Measurements from ENCODE around the gene ZCCHC9.
"Not testable (repeated sequence)": the region's sequence is repeated elsewhere in the genome, so short reads cannot be mapped to it uniquely, and the experiment has no call there.

ZCCHC9 gene, protein sequence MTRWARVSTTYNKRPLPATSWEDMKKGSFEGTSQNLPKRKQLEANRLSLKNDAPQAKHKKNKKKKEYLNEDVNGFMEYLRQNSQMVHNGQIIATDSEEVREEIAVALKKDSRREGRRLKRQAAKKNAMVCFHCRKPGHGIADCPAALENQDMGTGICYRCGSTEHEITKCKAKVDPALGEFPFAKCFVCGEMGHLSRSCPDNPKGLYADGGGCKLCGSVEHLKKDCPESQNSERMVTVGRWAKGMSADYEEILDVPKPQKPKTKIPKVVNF

DNA sequence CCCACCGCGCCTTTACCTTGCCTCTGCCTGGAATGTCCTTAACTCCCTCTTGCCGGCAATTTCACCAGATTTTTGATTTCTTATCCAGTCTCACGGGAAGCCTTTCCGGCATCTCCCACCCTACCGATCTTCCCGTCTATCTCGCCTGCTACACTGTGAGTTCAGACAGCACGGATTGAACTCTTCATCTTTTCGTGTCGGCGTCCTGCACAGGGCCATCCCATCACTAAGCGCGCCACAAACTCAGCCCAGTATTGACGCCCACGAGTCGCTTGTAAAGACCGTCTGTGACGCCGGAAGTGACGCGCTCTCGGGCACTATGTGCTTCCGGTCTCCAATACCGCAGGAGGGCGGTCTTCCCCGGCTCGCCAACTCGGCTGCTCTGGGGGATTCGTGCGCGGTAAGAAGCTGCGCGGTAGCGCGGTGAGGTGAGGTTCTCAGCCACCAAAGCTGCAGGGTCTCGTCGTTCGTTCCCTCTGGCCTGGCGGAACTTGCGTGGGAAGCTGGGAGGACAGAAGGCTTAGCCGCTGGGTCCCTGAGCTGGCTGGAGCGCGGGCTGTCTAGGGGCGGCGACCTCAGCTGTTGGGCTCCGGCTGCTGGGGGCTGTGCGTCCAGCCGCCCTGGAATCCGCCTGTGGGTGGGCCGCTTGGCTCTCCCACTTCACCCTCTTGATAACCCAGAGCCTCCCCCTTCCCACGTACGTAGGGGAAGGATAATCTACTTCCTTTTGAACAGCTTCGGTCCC lies at the start of gene ZCCHC9:
Gene ZCCHC9, plus strand, starts transcription at position 317 of the 745 bp plus-strand sequence. CDS start 3,171 bp downstream, outside the sequence.
- no peaks in the 10 kb centered on the region for H3K27me3 ChIP-seq (ENCODE audit: control insufficient read depth, insufficient read depth, low read length)
- H3K4me3 ChIP-seq (ENCODE audit: low read length) = peak within 1 kb of the TSS; percentile 91
- peak within 1 kb of the TSS; percentile 87 for H3K27ac ChIP-seq (ENCODE audit: low read depth, low read length)
- H3K36me3 ChIP-seq (ENCODE audit: control insufficient read depth, insufficient read depth, low read length) = no peaks in the 10 kb centered on the region
- H3K4me1 ChIP-seq (ENCODE audit: control insufficient read depth, insufficient read depth, low read length) = peaks cover 8% of the 10 kb centered on the region
- peak within 1 kb of the TSS; percentile 85 for H3K9ac ChIP-seq (ENCODE audit: low read length)

DNA sequence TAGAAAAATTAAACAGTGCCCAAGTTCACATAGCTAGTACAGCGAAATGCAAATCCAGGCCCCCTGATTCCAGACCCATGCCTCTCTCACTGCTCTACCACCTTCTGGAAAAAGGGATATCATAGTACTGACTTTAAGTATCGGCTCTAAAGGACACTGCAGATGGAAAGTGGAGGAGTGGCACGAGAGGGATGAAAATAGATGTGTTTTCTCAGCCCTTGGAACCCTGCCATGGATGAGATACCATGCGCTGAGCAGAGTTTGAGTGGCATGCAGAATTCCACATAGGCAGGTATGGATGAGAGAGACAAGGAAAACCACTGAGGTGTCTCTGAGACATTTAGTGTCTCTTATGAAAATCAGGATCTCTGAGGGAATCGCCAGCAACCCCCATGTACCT lies 49.5 kb upstream of the ZCCHC9 start:
- no peaks in the 10 kb centered on the region for H3K4me1 ChIP-seq (ENCODE audit: control insufficient read depth, insufficient read depth, low read length)
- H3K36me3 ChIP-seq (ENCODE audit: control insufficient read depth, insufficient read depth, low read length) = no peaks in the 10 kb centered on the region
- no peaks in the 10 kb centered on the region for H3K27me3 ChIP-seq (ENCODE audit: control insufficient read depth, insufficient read depth, low read length)
- no peak overlapping the region for H3K9ac ChIP-seq (ENCODE audit: low read length)
- no peak overlapping the region for H3K4me3 ChIP-seq (ENCODE audit: low read length)
- H3K27ac ChIP-seq (ENCODE audit: low read depth, low read length) = no peak overlapping the region

DNA sequence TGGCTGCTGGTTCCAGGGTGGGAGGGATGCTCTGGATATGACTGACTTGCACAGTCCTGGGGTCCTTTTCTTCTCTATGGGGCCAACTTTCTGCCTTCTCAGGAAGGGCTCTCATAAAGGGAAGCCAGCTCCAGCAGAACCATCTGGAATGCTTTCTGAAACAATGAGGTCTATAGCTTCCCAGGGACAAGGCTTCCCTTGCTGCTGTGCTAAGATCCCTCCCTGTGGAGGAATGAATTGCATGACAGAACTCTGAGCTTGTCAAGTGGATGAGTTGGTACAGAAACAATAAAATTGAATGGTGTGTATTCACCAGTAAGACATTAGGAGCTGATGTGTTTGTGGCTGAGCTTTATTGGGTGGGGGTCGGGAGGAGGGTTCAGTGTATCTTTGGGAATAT lies 48.5 kb upstream of the ZCCHC9 start:
- Histone ChIP-seq H3K27me3 (ENCODE audit: control insufficient read depth, insufficient read depth, low read length) (no peaks in the 10 kb centered on the region), H3K4me1 (ENCODE audit: control insufficient read depth, insufficient read depth, low read length) (no peaks in the 10 kb centered on the region), H3K27ac (ENCODE audit: low read depth, low read length) (no peak overlapping the region), H3K36me3 (ENCODE audit: control insufficient read depth, insufficient read depth, low read length) (no peaks in the 10 kb centered on the region), H3K9ac (ENCODE audit: low read length) (no peak overlapping the region), H3K4me3 (ENCODE audit: low read length) (no peak overlapping the region)

DNA sequence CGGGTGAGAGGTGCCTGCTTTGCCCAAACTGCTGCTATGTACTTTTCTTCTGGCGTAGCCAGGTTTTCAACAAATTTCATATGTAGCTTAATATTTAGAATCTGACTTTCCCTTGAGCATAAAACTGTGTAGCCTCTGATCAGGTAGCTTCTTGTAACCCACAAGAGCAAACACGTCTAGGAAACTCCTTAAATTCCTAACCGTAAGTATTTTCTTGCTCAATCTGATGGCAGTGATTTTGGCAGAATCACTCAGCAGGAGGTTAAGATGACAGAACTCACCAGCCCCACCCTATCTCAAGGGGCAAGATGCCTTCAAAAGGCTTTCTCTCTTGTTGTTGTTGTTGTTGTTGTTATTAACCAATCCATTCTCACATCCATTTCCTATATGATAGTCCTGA lies 47.5 kb upstream of the ZCCHC9 start:
- Histone ChIP-seq H3K36me3 (ENCODE audit: control insufficient read depth, insufficient read depth, low read length) (no peaks in the 10 kb centered on the region), H3K27ac (ENCODE audit: low read depth, low read length) (no peak overlapping the region), H3K4me3 (ENCODE audit: low read length) (no peak overlapping the region), H3K9ac (ENCODE audit: low read length) (no peak overlapping the region), H3K4me1 (ENCODE audit: control insufficient read depth, insufficient read depth, low read length) (no peaks in the 10 kb centered on the region), H3K27me3 (ENCODE audit: control insufficient read depth, insufficient read depth, low read length) (no peaks in the 10 kb centered on the region)

DNA sequence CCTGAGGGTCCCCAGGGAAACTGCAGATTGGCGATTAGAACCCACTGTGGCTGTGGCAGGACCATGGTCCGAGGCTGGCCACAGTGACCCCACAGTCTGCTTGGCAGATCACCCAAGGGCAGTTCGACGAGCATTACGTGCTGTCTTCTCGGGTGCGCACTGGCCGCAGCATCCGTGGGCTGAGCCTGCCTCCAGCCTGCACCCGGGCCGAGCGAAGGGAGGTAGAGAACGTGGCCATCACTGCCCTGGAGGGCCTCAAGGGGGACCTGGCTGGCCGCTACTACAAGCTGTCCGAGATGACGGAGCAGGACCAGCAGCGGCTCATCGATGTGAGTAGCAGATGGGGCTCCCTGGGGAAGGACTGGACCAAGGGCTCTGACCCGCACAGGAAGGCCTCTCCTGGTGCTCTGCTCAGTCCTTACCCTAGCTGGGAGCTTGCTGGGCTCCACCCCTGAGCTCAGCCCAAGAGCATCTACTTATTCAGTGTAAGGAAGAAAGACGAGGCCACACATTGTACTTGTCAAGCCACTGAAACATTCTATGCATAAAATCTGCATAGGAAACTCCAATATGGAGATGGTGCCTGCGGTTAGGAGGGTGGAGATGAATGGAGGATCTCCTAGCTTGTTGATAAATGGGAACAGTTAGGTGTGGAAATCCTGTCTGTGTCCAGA lies 46.4 kb upstream of the ZCCHC9 start:
- Histone ChIP-seq H3K4me1 (ENCODE audit: control insufficient read depth, insufficient read depth, low read length) (no peaks in the 10 kb centered on the region), H3K4me3 (ENCODE audit: low read length) (no peak overlapping the region), H3K27me3 (ENCODE audit: control insufficient read depth, insufficient read depth, low read length) (no peaks in the 10 kb centered on the region), H3K27ac (ENCODE audit: low read depth, low read length) (no peak overlapping the region), H3K9ac (ENCODE audit: low read length) (no peak overlapping the region), H3K36me3 (ENCODE audit: control insufficient read depth, insufficient read depth, low read length) (no peaks in the 10 kb centered on the region)

DNA sequence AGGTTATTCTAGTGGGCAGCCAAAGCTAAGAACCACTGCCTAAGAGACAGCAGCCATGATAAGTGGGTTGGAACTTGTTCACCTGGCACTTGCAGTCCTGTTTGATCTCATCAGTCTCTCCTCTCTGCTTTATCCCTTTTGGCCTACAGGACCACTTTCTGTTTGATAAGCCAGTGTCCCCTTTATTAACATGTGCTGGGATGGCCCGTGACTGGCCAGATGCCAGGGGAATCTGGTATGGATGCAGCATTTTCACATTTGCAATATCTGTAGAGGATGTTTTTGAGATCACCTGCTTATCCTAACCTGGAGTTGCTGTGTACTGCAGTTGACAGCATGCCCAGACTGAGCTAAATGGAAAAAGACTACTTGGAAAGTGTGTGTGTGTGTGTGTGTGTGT lies 44.6 kb upstream of the ZCCHC9 start:
- Histone ChIP-seq H3K27me3 (ENCODE audit: control insufficient read depth, insufficient read depth, low read length) (no peaks in the 10 kb centered on the region), H3K36me3 (ENCODE audit: control insufficient read depth, insufficient read depth, low read length) (no peaks in the 10 kb centered on the region)

DNA sequence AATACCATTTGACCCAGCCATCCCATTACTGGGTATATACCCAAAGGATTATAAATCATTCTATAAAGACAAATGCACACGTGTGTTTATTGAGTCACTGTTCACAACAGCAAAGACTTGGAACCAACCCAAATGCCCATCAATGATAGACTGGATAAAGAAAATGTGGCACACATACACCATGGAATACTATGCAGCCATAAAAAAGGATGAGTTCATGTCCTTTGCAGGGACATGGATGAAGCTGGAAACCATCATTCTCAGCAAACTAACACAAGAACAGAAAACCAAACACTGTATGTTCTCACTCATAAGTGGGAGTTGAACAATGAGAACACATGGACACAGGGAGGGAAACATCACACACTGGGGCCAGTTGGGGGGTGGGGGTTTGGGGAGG lies 38.6 kb upstream of the ZCCHC9 start:
- H3K27ac ChIP-seq (ENCODE audit: low read depth, low read length); H3K4me1 ChIP-seq (ENCODE audit: control insufficient read depth, insufficient read depth, low read length); H3K9ac ChIP-seq (ENCODE audit: low read length); H3K4me3 ChIP-seq (ENCODE audit: low read length); H3K36me3 ChIP-seq (ENCODE audit: control insufficient read depth, insufficient read depth, low read length); H3K27me3 ChIP-seq (ENCODE audit: control insufficient read depth, insufficient read depth, low read length): not testable (repeated sequence)

More for the DNA sequence above, 44.6 kb upstream of the ZCCHC9 start:
- H3K9ac ChIP-seq (ENCODE audit: low read length) = no peak overlapping the region
- H3K4me3 ChIP-seq (ENCODE audit: low read length) = no peak overlapping the region
- H3K27ac ChIP-seq (ENCODE audit: low read depth, low read length) = no peak overlapping the region
- no peaks in the 10 kb centered on the region for H3K4me1 ChIP-seq (ENCODE audit: control insufficient read depth, insufficient read depth, low read length)

DNA sequence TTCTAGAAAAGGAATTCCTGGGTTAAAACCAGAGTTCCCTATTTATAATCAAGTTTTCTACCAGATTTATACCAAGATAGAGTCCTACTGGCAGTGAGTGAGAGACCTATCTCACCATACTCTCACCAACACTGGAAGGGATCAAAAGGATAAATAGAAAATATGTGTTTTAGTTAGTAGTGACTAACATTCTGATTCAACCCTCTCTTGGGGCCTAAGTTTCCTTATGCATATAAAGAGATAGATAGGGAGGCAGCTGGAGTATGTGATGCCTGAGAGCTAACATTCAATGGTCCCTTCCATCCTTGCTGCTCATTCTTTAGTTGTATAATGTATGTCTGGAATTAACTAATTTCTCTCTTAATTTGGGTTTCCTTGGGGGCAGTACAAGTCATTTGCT lies 36.3 kb upstream of the ZCCHC9 start:
- Histone ChIP-seq H3K4me3 (ENCODE audit: low read length) (no peak overlapping the region), H3K4me1 (ENCODE audit: control insufficient read depth, insufficient read depth, low read length) (no peaks in the 10 kb centered on the region), H3K9ac (ENCODE audit: low read length) (no peak overlapping the region), H3K36me3 (ENCODE audit: control insufficient read depth, insufficient read depth, low read length) (no peaks in the 10 kb centered on the region), H3K27ac (ENCODE audit: low read depth, low read length) (no peak overlapping the region), H3K27me3 (ENCODE audit: control insufficient read depth, insufficient read depth, low read length) (no peaks in the 10 kb centered on the region)

DNA sequence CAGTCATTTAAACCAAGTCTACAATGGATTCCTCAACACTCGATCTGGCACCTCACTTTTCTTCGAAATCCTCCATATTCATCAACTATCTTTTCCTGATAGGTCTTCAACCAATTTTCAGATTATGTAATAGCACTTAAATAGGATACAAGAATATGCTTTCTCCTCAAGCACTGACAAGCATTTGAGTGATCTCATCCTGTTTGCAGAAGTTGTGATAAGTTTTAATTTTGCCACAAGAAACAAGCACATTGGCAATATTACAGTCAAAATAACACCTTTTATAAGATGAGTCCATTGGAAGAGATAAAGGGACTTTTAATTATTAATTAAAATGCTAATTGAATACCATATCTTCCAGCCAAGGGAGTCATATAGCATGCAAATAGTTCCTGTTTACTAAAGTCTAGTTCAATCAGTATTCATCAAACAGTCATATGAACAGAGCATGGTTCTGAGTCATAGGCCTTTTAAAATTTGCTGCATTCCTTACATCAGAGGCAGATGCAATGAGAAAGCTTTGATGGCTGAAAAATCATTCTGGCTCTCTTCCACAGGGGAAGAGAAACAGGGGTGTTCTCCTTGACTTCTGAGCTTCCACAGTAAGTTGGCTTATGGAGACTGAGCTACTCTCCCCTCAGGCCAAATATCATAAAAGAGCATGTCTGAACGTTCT lies 32.7 kb upstream of the ZCCHC9 start:
- Histone ChIP-seq H3K36me3 (ENCODE audit: control insufficient read depth, insufficient read depth, low read length) (no peaks in the 10 kb centered on the region), H3K4me1 (ENCODE audit: control insufficient read depth, insufficient read depth, low read length) (no peaks in the 10 kb centered on the region), H3K27ac (ENCODE audit: low read depth, low read length) (no peak overlapping the region), H3K9ac (ENCODE audit: low read length) (no peak overlapping the region), H3K4me3 (ENCODE audit: low read length) (no peak overlapping the region), H3K27me3 (ENCODE audit: control insufficient read depth, insufficient read depth, low read length) (no peaks in the 10 kb centered on the region)

DNA sequence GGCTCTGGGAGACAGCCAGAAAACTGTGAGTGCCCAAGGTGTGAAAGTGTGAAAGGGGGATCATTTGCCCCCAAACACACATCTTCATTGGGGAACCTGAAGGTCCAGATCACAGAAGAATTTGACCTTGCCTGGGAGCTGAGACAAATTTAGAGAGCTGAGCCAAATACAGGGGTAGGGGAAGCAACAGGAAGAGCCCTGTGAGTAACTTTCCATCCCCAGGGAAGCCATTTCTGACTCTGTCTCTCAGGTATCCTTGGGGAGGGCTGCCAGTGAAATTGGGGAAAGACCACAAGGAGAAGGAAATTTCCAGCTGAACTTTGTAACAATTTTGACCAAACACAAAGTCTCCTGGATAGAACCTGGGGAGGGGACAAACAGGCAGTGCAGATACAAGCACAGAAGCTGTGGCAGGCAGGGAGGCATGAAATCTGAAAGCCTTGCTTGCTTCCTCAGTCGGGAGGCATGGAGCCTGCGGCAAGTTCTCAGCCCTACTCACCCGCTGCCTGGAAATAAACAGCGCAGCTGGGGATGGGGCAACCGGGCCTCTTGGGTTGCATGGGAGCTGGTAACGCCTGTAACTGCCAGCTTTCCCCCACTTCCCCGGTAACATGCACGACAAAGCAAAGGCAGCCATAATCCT lies 31.5 kb upstream of the ZCCHC9 start:
- Histone ChIP-seq H3K27ac (ENCODE audit: low read depth, low read length) (no peak overlapping the region), H3K27me3 (ENCODE audit: control insufficient read depth, insufficient read depth, low read length) (no peaks in the 10 kb centered on the region), H3K36me3 (ENCODE audit: control insufficient read depth, insufficient read depth, low read length) (no peaks in the 10 kb centered on the region), H3K9ac (ENCODE audit: low read length) (no peak overlapping the region), H3K4me3 (ENCODE audit: low read length) (no peak overlapping the region), H3K4me1 (ENCODE audit: control insufficient read depth, insufficient read depth, low read length) (no peaks in the 10 kb centered on the region)

DNA sequence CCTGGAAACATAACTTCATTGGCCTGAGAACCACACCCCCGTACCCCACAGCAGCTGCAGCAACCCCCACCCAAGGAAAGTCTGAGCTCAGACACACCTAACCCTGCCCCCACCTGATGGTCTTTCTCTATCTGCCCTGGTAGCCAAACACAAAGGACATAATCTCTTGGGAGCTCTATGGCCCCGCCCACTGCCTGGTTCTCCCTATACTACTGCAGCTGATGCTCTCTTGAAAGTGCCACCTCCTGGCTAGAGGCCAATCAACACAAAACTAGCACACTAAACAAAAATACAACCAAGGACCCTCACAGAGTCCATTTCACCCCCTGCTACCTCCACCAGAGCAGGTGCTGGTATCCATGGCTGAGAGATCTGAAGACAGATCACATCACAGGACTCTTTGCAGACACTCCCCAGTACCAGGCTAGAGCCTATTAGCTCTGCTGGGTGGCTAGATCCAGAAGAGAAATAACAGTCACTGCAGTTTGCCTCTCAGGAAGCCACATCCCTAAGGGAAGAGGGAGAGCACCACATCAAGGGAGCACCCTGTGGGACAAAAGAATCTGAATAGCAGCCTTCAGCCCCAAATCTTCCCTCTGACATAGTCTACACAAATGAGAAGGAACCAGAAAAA lies 30.9 kb upstream of the ZCCHC9 start:
- not testable (repeated sequence) for H3K27me3 ChIP-seq (ENCODE audit: control insufficient read depth, insufficient read depth, low read length)

More for the DNA sequence above, 30.9 kb upstream of the ZCCHC9 start:
- H3K27ac ChIP-seq (ENCODE audit: low read depth, low read length); H3K4me3 ChIP-seq (ENCODE audit: low read length); H3K4me1 ChIP-seq (ENCODE audit: control insufficient read depth, insufficient read depth, low read length); H3K36me3 ChIP-seq (ENCODE audit: control insufficient read depth, insufficient read depth, low read length); H3K9ac ChIP-seq (ENCODE audit: low read length): not testable (repeated sequence)

All from rectal smooth muscle tissue (tissue), 1 donor.